ENCODE results near the gene GRB10.

DNA sequence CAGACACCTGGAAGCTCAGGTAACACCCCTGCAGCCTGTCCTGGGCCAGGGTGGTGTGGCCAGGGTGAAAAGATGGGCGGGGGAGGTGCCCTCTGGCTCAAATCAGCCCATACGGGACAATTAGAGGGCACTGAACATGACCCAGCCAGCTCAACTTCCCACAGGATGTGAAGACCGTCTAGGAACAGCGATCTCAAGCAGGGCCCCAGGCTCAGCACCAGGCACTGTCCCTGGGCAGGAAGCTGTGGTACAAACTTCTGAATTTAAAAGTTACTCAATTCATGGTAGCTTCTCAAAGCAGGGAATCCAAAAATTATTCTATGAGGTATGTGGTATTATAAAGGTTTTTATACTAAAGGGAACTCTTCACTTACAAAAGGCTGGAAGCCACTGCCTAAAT, 5.1 kb upstream of the GRB10 start:
- TF ChIP-seq EZH2 (IDR thresholded peaks at IDR 0.05; ENCODE audit: borderline replicate concordance, insufficient read depth, low read length, poor library complexity, severe bottlenecking), result no peak
- TF ChIP-seq EP300 (conservative IDR thresholded peaks at IDR 0.05; ENCODE audit: poor library complexity, severe bottlenecking), result no peak
- TF ChIP-seq, protein P1, sequence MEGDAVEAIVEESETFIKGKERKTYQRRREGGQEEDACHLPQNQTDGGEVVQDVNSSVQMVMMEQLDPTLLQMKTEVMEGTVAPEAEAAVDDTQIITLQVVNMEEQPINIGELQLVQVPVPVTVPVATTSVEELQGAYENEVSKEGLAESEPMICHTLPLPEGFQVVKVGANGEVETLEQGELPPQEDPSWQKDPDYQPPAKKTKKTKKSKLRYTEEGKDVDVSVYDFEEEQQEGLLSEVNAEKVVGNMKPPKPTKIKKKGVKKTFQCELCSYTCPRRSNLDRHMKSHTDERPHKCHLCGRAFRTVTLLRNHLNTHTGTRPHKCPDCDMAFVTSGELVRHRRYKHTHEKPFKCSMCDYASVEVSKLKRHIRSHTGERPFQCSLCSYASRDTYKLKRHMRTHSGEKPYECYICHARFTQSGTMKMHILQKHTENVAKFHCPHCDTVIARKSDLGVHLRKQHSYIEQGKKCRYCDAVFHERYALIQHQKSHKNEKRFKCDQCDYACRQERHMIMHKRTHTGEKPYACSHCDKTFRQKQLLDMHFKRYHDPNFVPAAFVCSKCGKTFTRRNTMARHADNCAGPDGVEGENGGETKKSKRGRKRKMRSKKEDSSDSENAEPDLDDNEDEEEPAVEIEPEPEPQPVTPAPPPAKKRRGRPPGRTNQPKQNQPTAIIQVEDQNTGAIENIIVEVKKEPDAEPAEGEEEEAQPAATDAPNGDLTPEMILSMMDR (IDR thresholded peaks at IDR 0.05; ENCODE audit: poor library complexity, severe bottlenecking), result no peak
- TF ChIP-seq POLR2AphosphoS5 (IDR thresholded peaks at IDR 0.05), result no peak
- no peak for TF ChIP-seq RAD21 (conservative IDR thresholded peaks at IDR 0.05)
